Smooth muscle cell (in vitro differentiated cells): ENCODE results near the gene TBX15. TPM values are rescaled to one million over a fixed set of nuclear protein-coding genes. Genes with fewer than 3 reads are reported as not detected.

Experiments used
- DNase-seq: peaks from one replicate; lab custom pipeline; 2025; ENCODE audit not compliant: unreplicated experiment; lab: John Stamatoyannopoulos, UW
- H2AFZ ChIP-seq: fragments of 200-600 bp; sonication (generic); 2 replicates; pipeline ENCODE4 v1.6.0; 2016; ENCODE audit warnings: antibody characterized with exemption, low read depth, mild to moderate bottlenecking
- H3F3A ChIP-seq: fragments of 200-600 bp; sonication (generic); 2 replicates; pipeline ENCODE4 v1.6.0; 2017; ENCODE audit warnings: antibody characterized with exemption, low read depth
- H3K27ac ChIP-seq: fragments of 200-600 bp; sonication (generic); 2 replicates; pipeline ENCODE4 v1.5.1; 2016; ENCODE audit warnings: low read depth, mild to moderate bottlenecking
- H3K27me3 ChIP-seq: fragments of 200-600 bp; sonication (generic); 2 replicates; pipeline ENCODE4 v1.6.1; 2016; ENCODE audit warnings: low read depth, mild to moderate bottlenecking
- H3K36me3 ChIP-seq: fragments of 200-600 bp; sonication (generic); 2 replicates; pipeline ENCODE4 v1.5.1; 2016; ENCODE audit warnings: low read depth
- H3K4me1 ChIP-seq: fragments of 200-600 bp; sonication (generic); 2 replicates; pipeline ENCODE4 v1.5.1; 2016; ENCODE audit warnings: low read depth
- H3K4me2 ChIP-seq: fragments of 200-600 bp; sonication (generic); 2 replicates; pipeline ENCODE4 v1.6.0; 2016; ENCODE audit warnings: mild to moderate bottlenecking
- H3K4me3 ChIP-seq: fragments of 200-600 bp; sonication (generic); 2 replicates; pipeline ENCODE4 v1.5.1; 2016; ENCODE audit warnings: mild to moderate bottlenecking
- H3K79me2 ChIP-seq: fragments of 200-600 bp; sonication (generic); 2 replicates; pipeline ENCODE4 v1.6.0; 2016; ENCODE audit warnings: low read depth, mild to moderate bottlenecking
- H3K9ac ChIP-seq: fragments of 200-600 bp; sonication (generic); 2 replicates; pipeline ENCODE4 v1.6.0; 2016; ENCODE audit warnings: low read depth
- H3K9me3 ChIP-seq: fragments of 200-600 bp; sonication (generic); replicated peaks from 2 replicates; pipeline ENCODE4 v1.5.1; 2016; ENCODE audit warnings: low read depth
- H4K20me1 ChIP-seq: fragments of 200-600 bp; sonication (generic); 2 replicates; pipeline ENCODE4 v1.6.0; 2016; ENCODE audit warnings: low read depth
- CTCF ChIP-seq: fragments of 200-600 bp; sonication (generic); IDR thresholded peaks from 2 replicates; pipeline ENCODE4 v1.5.1; 2017; ENCODE audit warnings: borderline replicate concordance, mild to moderate bottlenecking, antibody characterized with exemption; ENCODE audit not compliant: insufficient read depth, poor library complexity, severe bottlenecking
- WGBS: methylation state at CpG from one replicate; pipeline ENCODE4 v1.1.7; 2016; ENCODE audit warnings: low lambda C conversion rate; 5-methylcytosine and 5-hydroxymethylcytosine counted together
- polyA plus RNA-seq: library from polyadenylated mRNA; unstranded; fragments of >200 nt; fragmentation: Nextera tagmentation; extraction: Ambion mirVana; gene quantifications from 2 replicates; pipeline ENCODE4 v1.2.1, GENCODE V29; 2016
- total RNA-seq: library from RNA; depleted of rRNA; stranded (reverse); fragments of >200 nt; gene quantifications from 2 replicates; pipeline ENCODE4 v1.2.3, GENCODE V29; 2014

The TBX15 gene
- total and polyA plus RNA-seq, 2 experiments from 2014 or later: 2.7 to 3.5 TPM

GRCh38 chr1:118987468-118988185 is 516 bp downstream of the TBX15 start:
- TF ChIP-seq CTCF: no peak
- no peak for DNase-seq
- Histone ChIP-seq H3K79me2 (peaks cover 8% of the 10 kb centered on the region), H3K27me3 (peaks cover 100% of the 10 kb centered on the region), H3K4me2 (peak overlapping the region; percentile 83), H3K36me3 (no peaks in the 10 kb centered on the region), H4K20me1 (no peaks in the 10 kb centered on the region), H3F3A (no peaks in the 10 kb centered on the region), H3K9ac (no peak overlapping the region), H2AFZ (peak overlapping the region; percentile 71), H3K4me1 (peaks cover 6% of the 10 kb centered on the region), H3K27ac (peak overlapping the region; percentile 17), H3K4me3 (peak overlapping the region; percentile 55), H3K9me3 (no peaks in the 10 kb centered on the region)
- WGBS: 2% methylated on average over 52 of the region's 65 CpGs

GRCh38 chr1:118986555-118987467 is 1.3 kb downstream of the TBX15 start:
- no peaks in the 10 kb centered on the region for H3F3A ChIP-seq
- H3K4me1 ChIP-seq: peaks cover 6% of the 10 kb centered on the region
- peak overlapping the region; percentile 71 for H2AFZ ChIP-seq
- H4K20me1 ChIP-seq: no peaks in the 10 kb centered on the region
- H3K9me3 ChIP-seq: no peaks in the 10 kb centered on the region
- peak overlapping the region; percentile 83 for H3K4me2 ChIP-seq
- peak overlapping the region; percentile 55 for H3K4me3 ChIP-seq
- no peaks in the 10 kb centered on the region for H3K36me3 ChIP-seq
- peaks cover 8% of the 10 kb centered on the region for H3K79me2 ChIP-seq
- no peak for DNase-seq
- H3K27ac ChIP-seq: peak overlapping the region; percentile 17
- no peak for TF ChIP-seq CTCF
- no peak overlapping the region for H3K9ac ChIP-seq
- WGBS: 18% methylated on average over 42 of the region's 42 CpGs
- H3K27me3 ChIP-seq: peaks cover 100% of the 10 kb centered on the region

GRCh38 chr1:118985640-118986554 is 2.2 kb downstream of the TBX15 start:
- Histone ChIP-seq H3K36me3 (no peaks in the 10 kb centered on the region), H3K4me3 (peak overlapping the region; percentile 55), H3K9me3 (no peaks in the 10 kb centered on the region), H3K27ac (no peak overlapping the region), H3F3A (no peaks in the 10 kb centered on the region), H3K79me2 (peaks cover 8% of the 10 kb centered on the region), H3K27me3 (peaks cover 100% of the 10 kb centered on the region), H3K4me2 (peak overlapping the region; percentile 83), H2AFZ (no peak overlapping the region), H3K4me1 (peaks cover 6% of the 10 kb centered on the region), H4K20me1 (no peaks in the 10 kb centered on the region), H3K9ac (no peak overlapping the region)
- TF ChIP-seq CTCF: no peak
- WGBS: 46% methylated on average over 34 of the region's 34 CpGs
- no peak for DNase-seq
